NK-92 treated with Interleukin-12 subunit alpha and Interleukin-12 subunit beta, amount 100 ng/mL, for 24 hours (cell line): ENCODE results near the gene DNAJB6.

Source experiments
- DNase-seq: peaks from one replicate; lab custom pipeline; 2025; lab: John Stamatoyannopoulos, UW

Gene DNAJB6

GRCh38 chr7:157409753-157410727, 73.2 kb downstream of the DNAJB6 start:
- no peak for DNase-seq

DNA sequence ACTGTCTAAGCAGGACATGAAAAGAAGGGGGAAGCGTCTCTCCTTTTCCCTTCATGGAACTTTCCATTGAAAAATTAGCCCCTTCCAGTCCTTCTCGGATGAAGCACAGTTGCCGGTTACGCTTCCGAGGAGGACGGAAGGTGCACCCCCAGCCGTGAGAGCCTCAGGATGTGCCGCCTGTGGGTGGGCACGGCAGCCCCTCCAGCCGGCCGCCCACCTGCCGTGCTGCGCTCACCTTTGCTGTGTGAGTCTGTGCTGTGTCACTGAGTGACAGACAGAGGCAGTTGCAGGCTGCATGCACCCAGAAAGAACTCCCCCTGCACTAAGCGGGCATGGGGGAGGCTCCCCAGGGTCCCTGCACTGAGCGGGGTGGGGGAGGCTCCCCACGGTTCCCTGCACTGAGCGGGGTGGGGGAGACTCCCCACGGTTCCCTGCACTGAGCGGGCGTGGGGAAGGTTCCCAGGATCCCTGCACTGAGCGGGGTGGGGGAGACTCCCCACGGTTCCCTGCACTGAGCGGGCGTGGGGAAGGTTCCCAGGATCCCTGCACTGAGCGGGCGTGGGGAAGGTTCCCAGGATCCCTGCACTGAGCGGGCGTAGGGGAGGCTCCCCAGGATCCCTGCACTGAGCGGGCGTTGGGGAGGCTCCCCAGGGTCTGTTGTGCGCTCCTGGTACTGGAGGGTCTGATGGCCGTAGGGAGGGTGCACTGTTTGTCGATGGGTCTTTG, 74.2 kb downstream of the DNAJB6 start:
- DNase-seq: no peak

DNA sequence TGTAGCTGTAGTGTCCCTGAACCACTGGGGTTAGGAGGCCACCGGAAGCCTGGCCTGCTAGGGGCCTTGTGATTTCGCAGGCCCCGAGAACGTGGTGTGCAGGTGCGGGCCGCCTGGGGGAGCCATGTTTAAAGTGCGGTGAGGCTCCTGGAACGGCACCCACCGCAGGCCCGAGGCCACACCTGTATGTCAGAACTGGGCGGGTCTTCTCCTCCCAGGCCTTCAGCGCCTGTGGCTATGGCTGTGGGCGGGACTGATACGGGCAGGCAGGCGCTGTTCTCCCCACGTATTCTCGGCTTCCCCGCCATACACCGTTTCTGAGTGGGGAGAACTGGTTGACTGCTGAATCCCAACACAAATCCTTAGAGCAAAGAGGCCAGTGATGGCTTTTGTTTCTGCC, 74.8 kb downstream of the DNAJB6 start:
- DNase-seq: no peak

DNA sequence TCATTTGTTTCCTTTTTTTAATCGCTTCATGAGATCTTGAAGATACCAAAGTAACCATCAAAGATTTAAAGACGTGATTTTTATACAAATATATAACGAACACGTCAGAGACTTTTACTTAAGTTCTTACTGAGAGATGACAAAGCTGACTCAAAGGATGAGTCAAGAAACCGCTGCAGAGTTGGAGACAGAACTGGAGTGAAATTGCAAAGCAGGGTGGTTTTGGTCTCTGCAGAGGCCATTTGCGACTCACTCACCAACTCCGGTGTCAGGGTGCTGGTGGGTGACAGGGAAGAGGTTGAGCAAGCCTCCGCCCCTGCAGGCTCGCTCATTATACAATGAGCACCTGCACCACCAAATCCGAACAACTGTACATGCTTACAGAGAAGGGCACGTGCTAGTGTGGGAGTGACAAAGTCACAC, 75.2 kb downstream of the DNAJB6 start:
- DNase-seq: peak; percentile 29

DNA sequence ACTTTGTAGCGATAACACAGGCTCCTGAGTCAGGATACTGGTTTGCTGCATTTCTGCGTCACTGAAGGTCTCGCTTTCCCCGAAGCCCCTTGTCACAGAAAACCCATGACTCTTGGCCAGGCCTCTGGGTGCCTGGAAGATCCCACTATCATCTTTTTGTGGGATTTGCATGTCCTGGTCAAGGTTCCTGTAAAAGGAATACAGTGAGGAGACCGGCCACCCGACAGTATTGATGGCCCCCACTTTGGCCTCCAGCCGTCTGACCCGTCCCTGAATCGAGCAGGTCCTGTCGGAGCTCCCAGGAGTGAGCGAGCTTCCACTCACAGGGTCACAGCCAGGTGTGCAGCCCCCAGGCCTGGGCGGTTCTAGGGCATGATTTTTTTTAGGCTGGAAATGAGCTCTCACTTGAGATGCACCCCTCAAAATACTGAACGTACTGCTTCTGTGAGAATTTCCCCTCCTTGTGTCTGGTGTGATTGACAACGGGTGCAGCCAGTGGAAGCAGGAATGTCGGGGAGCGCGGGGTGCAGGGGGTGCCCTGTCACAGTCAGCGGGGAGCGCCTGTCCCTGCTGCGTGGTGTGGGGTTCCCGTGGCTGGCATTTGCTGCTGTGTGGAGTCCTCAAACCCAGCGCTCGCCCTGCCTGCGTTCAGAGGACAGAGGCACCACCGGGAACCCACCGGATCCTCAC, 75.8 kb downstream of the DNAJB6 start:
- no peak for DNase-seq

DNA sequence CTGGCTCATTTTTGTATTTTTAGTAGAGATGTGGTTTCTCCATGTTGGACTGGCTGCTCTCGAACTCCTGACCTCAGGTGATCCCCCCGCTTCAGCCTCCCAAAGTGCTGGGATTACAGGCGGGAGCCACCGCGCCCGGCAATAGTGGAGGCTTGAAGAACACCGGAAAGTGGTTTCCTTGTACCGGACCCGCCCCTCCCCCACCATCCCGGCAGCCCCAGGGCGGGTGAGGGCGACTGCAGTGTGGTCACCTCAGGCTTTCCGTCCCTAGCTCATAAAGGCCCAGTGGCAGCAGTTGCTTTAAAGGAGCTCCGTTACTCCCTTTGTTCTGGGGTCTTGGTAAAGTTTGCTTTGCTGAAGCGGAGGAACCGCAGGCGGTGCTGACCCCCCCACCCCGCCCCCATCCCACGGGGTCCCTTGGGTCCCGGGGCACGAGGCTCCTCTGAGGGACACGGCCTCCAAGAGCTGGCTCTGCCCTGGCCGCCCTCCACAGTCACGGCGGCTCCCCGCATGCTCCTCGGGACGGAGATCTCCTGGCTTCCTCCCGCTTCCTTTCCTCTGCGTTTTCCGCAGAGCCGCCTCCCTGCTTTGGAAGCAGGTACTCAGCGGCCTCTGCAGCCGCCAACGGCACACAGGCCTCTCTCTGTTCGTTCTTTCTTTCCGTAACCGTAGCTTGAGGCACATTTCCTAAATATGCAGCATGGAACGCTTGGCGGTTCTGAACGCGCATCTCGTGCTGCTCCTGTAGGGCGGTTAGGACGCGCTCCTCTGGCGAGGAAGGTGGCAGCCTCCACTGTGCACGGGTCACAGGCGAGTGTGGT, 77.3 kb downstream of the DNAJB6 start:
- no peak for DNase-seq

DNA sequence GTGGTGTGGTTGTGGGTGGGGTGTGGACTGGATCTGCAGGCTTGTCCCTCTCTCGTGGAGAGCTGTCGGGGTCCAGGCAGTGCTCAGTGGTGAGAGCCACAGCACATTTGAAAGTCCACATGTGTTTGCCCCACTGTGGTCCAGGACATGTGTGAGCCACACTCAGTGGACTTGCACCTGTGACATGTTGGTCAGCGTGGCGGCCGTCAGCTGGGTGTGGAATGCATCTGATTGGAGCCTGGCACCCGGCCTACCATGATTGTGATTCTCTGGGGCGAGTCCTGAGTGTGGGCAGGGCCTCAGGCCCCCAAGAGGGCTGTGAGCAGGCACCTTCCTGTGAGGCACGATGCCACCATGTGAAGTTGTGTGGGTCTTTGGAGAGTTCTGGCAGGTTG, 77.9 kb downstream of the DNAJB6 start:
- DNase-seq: no peak

GRCh38 chr7:157415486-157415885, 78.7 kb downstream of the DNAJB6 start:
- DNase-seq: no peak

DNA sequence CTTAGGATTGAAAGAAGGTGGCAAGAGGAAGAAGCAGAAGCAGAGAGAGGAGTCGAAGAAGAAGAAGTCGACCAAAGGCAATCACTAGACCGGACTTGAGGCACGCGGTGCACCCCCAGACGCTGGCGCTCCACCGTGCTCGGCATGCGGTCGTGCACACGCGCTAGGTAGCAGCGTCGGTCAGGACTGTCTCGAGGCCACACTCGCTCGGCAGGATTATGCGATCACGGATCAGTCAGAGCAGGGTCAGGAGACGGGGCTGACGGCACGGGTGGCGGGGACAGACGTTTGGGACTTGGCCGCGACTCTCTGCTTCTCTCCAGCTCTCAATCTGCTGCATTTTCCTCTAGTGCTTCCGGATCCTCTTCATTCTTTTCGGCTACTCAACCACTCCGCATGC, 79.2 kb downstream of the DNAJB6 start:
- DNase-seq: no peak

DNA sequence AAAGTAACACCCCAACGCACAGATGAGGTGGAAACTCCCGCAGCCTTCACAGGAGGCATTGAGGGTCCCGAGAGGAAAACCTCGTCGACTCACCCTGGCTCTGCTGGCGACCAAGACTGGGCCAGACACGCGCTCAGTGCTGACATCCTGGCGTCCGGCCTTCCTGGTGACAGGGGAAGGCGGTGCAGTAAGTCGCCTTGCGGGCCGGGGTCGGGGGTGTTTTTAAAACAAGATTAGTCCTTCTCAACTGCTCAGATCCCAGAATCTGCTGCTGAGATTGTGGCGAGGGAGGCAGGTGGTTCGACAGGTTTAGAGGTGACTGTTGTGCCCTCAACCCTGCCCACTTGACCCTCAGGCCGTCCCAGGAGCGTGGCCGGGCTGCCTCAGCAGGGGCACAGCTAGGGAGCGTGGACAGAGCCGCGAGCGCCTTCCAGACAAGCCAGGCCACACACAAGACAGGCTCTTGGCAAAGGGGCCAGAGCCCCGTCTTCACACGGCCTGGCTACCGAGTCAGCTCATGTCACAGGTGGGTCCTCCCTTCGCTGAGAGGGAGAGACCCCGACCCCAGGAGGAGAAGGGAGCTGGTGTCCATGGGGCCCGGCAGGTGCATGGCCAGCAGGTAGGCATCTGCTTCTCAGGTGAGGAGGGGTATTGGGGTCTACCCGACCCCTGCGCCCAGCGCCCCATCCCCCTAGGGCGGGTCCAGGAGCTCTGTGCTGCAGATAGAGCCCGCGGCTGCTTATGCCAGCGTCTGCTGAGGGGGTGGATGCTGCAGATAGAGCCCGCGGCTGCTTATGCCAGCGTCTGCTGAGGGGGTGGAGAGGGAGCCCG, 81.6 kb downstream of the DNAJB6 start:
- no peak for DNase-seq

- no peak for DNase-seq
Measured at GRCh38 chr7:157419035-157419293, 82.2 kb downstream of the DNAJB6 start.

DNA sequence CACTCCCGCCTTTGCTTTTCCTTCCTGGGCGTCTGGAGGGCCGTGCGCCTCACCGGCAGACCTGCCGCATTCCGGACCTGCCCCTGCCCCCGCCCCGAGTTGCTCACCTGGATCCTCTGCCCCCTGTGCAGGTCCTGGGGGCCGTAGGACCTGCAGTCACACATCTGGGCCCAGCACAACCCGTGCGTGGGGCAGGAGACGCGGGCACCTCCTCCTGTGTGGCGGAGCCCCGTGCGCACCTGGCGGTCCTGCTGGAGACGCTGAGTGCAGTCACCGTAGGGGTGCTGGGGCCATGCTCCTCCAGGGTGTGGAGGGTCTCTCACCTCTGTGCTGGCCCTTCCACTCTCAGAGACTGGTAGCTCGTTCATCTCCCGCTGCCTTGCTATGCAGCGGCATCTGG, 85.5 kb downstream of the DNAJB6 start:
- no peak for DNase-seq

DNA sequence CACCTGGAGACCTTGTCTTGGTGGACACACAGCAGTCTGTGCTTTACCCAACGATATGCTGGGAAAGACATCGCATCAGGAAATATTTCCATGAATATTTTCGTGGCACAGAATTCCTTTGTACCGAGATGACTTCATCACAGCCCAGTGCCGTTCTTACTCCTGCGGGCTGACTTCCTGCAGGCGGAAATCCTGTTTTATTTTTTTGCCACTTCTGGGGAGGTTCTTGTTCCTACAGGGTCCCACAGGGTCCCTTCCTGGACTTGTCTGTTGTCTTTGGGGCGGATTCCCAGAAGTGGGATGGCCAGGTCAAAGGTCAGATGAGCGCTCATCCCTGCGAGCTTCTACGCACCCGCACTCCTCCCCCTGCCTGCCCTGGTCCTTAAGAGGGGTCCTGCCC, 86.5 kb downstream of the DNAJB6 start:
- no peak for DNase-seq

DNA sequence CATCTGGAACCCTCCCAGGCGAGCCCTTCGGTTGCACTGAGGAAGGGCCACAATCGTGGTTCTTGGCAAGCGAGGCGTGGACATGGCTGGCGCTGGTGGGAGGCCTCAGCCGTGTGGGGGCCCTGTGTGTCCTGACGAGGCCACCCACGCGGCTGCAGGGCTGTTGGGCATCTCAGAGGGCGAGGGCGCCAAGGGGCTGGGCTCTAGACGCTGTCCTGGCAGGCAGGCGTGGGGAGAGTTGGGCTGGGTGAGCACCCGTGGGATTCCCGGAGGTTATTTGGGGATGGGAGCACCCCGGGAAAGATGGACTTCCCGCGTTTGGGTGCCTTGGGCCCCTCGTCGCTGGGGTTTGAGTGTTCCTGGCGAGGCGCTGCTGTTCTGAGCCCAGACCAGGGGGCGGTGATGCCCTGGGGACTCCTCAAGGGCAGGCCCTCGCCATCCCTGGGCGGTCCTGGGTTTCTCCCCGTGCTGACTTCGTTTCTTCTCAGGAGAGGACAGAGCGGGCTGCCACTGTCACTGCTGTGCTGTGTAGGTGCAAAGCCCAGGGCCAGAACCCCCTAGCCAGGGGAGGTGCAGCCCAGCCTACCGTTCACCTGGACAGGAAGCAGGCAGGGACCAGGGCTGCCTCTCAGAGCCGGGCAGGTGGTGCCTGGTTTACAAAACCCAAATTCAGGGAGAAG, 87.2 kb downstream of the DNAJB6 start:
- DNase-seq: no peak

- DNase-seq: no peak
Measured at GRCh38 chr7:157425137-157425731, 88.4 kb downstream of the DNAJB6 start.

DNA sequence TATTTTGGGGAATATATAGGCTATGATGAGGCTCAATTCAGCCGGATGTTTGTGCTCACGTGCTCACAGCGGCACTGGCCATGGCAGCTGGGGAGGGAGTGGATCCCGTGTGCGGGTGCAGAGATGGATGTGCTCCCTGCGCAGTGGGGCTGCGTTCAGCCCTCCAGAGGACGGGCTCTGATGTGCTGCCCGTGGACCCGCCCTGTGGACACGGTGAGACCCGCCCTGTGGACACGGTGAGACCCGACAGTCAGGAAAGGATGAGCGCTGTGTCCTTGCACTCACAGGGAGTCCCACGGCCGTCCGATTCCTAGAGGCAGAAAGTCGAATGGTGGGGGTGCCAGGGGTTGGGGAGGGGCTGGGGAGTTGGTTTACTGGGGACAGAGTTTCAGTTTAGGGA, 89.0 kb downstream of the DNAJB6 start:
- DNase-seq: no peak

DNA sequence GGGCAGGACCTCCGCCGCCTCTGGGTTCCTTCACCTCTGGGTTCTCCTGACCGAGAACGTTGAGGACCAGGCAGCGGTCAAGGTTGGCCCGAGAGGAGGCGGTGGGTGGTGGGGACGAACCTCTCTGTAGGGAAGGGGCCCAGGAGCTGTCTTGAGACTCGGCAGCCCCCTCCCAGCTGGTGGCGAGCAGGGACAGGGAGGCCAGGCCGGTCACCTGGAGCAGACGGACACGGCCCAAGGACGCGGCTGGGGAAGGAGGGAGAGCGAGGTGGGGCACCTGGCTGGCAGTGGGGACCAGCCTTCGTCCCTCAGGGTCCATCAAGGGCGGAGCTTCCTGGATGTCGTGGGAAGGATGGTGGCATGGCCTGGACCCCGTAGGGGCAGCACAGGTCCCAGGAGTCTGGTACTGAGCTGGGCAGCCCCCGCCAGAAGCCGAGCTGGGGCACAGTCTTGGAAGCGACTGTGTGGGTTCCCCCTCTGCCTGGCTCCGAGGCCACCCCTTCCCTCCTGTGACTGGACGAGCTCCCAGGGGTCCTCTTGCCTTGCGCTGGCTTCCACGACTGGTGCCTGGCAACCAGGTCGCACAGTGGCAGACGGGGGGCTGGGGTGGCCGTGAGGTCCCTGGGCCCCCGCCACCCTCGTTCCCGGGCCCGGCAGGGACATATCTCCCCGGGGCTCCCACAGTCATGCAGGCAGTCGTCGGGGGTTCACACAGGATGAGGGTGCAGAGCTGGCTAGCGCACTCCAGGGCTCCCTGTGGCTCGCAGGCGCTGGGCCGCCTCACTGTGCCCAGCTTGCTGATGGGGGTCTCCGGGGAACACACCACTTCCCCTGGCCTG, 89.9 kb downstream of the DNAJB6 start:
- no peak for DNase-seq

DNA sequence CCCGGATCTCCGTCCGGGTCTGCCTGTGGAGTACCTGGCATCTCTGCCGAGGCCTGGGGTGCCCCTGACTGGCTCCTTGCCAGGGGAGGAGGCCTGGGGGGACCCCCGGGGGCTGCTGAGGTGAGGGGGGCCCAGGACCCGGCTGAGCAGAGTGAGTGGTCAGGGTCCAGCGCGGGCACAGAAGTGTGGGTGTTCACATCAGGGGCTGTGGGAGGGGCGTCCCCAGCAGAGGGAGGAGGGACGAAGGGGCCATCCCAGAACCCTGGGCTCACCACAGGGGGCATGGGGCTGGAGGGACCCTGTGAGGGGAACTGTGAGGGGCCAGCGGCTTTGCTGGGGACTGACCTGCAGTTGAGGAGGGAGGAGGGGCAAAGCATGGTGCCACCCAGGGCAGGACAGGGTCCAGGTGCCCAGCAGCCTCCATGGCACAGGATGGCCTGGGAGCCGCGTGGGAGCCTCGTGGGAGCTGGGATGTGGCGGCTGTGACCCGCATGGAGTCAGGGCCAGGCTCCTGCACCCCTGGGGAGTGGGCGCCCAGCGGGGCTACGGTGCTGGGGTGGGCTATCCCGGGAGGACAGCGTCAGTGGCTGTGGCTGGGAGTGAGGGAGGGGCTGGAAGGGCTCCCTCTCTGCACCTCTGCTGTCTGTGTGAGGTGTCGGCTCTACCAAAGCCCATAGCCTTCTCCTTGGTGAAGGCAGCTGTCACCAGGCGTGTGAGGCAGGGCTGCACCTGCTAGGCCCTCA, 91.2 kb downstream of the DNAJB6 start:
- DNase-seq: no peak

DNA sequence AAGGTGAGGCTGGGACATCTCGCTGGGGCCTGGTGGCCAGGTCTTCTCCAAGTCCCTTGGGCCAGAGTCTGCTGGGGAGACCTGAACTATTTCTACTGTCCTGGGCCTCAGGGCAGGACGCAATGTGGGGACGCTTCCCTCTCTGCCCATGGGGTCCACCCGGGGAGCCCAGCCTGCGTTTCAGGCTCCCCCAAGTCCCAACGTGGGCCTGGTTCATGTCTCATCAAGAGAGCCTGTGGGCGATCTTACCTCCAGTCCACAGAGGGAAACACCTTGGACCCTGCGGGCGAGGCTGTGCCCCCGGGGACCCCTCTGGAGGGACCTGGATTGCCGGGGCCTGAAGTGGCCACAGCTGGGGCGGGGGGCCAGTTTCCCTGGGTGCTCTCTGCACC, 91.7 kb downstream of the DNAJB6 start:
- no peak for DNase-seq
